Measurements from ENCODE around the gene CD8A.

Gene CD8A

DNA sequence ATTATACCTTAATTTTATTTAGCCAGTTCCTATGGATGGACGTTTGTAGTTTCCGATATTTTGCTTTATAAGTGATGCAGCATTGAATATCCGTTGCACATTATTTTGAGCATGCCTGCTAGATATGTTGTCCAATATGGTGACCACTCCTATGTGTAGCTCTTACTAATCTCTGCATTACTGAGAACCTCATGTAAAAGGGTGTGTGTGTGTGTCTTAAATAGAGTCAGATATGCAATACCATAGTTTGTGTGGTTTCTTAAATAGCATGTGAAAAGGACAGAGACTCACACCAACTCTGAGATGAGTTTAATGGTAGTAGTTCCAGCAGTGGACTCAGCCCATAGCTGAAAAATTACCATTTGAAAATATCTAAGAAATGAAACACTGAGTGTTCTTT, 32.3 kb downstream of the CD8A start:
- TF ChIP-seq, protein P1, sequence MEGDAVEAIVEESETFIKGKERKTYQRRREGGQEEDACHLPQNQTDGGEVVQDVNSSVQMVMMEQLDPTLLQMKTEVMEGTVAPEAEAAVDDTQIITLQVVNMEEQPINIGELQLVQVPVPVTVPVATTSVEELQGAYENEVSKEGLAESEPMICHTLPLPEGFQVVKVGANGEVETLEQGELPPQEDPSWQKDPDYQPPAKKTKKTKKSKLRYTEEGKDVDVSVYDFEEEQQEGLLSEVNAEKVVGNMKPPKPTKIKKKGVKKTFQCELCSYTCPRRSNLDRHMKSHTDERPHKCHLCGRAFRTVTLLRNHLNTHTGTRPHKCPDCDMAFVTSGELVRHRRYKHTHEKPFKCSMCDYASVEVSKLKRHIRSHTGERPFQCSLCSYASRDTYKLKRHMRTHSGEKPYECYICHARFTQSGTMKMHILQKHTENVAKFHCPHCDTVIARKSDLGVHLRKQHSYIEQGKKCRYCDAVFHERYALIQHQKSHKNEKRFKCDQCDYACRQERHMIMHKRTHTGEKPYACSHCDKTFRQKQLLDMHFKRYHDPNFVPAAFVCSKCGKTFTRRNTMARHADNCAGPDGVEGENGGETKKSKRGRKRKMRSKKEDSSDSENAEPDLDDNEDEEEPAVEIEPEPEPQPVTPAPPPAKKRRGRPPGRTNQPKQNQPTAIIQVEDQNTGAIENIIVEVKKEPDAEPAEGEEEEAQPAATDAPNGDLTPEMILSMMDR (IDR thresholded peaks at IDR 0.05; ENCODE audit: low read depth, low read length, missing control alignments): no peak
- DNase-seq (ENCODE audit: low read depth): no peak
- H3K4me3 ChIP-seq (ENCODE audit: low read depth, low read length): no peak overlapping the region
- in situ Hi-C loops (cut with HindIII; ENCODE audit: low sequenced_read_pairs): loop anchor here (10.0 kb wide), 1 partner anchor 144 kb away; no protein-coding TSS in a partner anchor

DNA sequence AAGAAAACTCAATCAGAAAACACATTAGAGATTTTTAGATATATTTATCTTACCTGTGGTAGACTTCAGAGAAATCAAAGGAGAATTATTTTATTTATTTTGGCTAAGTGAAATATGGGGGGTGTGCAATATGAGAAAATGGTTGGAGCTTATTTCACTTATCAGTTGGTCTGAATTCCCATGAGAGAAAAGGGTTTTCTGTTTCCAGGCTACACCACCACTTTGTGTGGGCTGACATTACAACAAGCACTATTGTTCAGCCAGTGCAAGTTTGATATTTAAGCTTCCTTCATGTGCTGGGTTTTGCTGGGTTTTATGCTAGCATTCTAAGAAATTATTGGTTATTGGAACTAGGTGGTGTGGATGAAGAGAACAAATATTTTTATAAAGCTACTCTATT, 37.1 kb downstream of the CD8A start:
- in situ Hi-C loops (cut with HindIII; ENCODE audit: low sequenced_read_pairs): loop anchor here (10.0 kb wide), 1 partner anchor 139 kb away; no protein-coding TSS in a partner anchor
- no peak for DNase-seq (ENCODE audit: low read depth)
- H3K4me3 ChIP-seq (ENCODE audit: low read depth, low read length): no peak overlapping the region
- TF ChIP-seq, protein P1 (IDR thresholded peaks at IDR 0.05; ENCODE audit: low read depth, low read length, missing control alignments): no peak

DNA sequence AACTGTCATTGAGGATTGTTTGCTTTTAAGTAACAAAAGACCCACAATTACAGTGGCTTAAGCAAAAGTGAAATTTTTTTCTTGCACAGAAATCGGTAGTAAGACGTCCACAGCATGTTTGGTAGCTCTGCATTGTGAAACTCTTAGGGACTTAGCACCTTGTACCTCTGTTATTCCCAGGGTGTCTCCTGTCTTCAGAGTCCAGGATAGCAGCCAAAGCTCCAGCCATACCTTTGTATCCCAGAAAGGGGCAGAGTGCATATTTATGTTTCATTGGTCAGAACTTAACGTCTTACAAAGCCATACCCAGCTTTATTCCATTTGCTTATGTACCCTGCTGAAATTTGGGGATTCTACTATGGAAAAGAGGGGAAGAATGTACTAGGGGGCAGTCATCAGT, 37.8 kb downstream of the CD8A start:
- in situ Hi-C loops (cut with HindIII; ENCODE audit: low sequenced_read_pairs): loop anchor here (10.0 kb wide), 1 partner anchor 138 kb away; no protein-coding TSS in a partner anchor
- TF ChIP-seq, protein P1 (IDR thresholded peaks at IDR 0.05; ENCODE audit: low read depth, low read length, missing control alignments): no peak
- H3K4me3 ChIP-seq (ENCODE audit: low read depth, low read length): no peak overlapping the region
- no peak for DNase-seq (ENCODE audit: low read depth)

DNA sequence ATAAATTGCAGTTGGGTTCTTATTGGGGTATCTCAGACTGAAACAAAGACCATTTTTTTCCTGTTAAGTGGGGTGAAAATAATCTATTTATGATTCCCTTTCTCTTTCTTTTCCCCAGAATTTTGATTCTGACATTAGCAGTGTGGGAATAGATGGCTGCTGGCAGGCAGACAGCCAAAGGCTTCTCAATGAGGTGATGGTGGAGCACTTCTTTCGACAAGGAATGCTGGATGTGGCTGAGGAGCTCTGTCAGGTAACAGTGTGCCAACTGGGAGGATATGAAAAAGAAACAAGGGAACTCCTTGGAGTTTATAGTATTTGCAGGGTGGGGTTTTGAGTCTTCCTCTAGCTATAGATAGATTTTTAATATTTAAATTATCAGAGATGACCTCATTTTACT, 38.9 kb downstream of the CD8A start:
- no peak overlapping the region for H3K4me3 ChIP-seq (ENCODE audit: low read depth, low read length)
- TF ChIP-seq, protein P1 (IDR thresholded peaks at IDR 0.05; ENCODE audit: low read depth, low read length, missing control alignments): no peak
- DNase-seq (ENCODE audit: low read depth): no peak
- in situ Hi-C loops (cut with HindIII; ENCODE audit: low sequenced_read_pairs): loop anchor here (10.0 kb wide), 1 partner anchor 137 kb away; no protein-coding TSS in a partner anchor

DNA sequence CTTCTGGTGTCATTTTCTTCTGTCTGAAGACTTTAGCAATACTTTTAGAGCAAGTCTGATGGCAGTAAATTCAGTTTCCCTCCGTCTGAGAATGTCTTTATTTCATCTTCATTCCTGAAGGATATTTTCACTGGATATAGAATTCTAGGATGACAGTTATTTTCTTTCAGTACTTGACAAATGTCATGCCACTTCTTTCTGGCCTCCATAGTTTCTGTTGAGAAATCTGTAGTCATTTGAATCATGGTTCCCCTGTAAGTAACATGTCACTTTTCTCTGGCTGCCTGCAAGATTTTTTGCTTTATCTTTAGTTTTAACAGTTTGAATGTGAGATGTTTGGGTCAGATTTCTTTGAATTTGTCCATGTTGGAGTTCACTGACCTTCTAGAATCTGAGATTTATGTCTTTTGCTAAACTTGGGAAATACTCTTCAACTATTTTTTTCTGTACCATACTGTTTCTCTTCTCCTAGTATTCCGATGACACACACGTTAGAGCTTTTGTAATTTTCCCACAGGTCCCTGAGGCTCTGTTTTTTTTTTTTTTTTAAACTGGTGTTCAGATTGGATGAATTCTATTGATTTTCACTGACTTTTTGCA, 40.4 kb downstream of the CD8A start:
- TF ChIP-seq, protein P1 (IDR thresholded peaks at IDR 0.05; ENCODE audit: low read depth, low read length, missing control alignments): no peak
- in situ Hi-C loops (cut with HindIII; ENCODE audit: low sequenced_read_pairs): loop anchor here (10.0 kb wide), 1 partner anchor 136 kb away; no protein-coding TSS in a partner anchor
- DNase-seq (ENCODE audit: low read depth): no peak

DNA sequence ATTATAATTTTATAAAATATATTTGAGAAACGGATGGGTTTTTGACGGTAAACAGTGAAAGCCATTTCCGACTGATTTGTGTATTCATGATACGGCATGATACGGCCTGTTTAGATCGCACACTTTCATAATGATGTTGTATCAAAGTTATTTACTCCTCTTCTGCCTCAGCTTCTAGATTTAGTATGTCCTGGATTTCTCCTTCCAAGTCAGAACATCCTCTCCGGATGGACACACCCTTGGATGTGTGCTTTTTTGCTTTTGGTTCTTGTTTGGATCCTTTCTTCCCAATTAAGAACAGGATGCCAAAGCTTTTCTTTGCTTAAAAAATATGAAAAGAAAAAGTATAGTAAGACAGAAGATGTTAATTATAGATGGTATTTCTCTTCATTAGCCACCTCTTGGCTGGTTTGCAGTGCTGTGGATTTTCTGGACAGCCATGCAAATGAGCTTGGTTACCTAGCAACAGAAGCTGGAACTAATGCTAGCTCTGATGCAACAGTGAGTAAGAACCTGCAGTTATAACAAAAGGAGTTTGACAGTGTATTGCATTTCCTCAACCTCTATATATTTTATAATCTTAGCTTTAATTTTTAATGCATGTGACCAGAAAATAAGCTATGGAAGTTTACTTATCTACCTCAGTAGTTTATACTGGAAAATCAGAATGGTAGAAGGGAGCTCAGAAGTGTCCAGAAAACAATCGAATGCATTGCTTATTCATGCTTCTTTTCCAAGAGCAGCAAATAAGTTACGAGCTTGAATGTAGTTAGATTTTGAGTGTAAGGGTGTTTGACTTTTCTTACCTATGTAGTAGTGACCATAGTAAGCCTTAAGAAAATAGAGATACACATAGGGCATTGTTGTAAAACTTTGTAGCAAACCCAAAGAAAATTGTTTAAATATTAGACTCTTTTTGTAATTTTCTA, 42.7 kb downstream of the CD8A start:
- peak; percentile 74 for DNase-seq (ENCODE audit: low read depth)
- H3K4me3 ChIP-seq (ENCODE audit: low read depth, low read length): no peak overlapping the region
- in situ Hi-C loops (cut with HindIII; ENCODE audit: low sequenced_read_pairs): no loop called here
- TF ChIP-seq, protein P1 (IDR thresholded peaks at IDR 0.05; ENCODE audit: low read depth, low read length, missing control alignments): no peak

More for the DNA sequence above, 40.4 kb downstream of the CD8A start:
- no peak overlapping the region for H3K4me3 ChIP-seq (ENCODE audit: low read depth, low read length)
